Measurements from ENCODE around the gene SPATA3.
"Not testable (repeated sequence)": the region's sequence is repeated elsewhere in the genome, so short reads cannot be mapped to it uniquely, and the experiment has no call there.

SPATA3 gene

GRCh38 chr2:231025059-231025458 is 29.1 kb downstream of the SPATA3 start:
- WGBS, 2 donors (ENCODE audit: extremely low coverage in 2 of 2, insufficient read length in 2 of 2, insufficient replicate concordance in 1 of 2) = no CpG with 5 or more reads among the region's 3 CpGs
- not testable (repeated sequence) for H2BK15ac ChIP-seq (ENCODE audit: low read length); H3K14ac ChIP-seq (ENCODE audit: low read length); H3K9me3 ChIP-seq (replicated peaks in 1 of 2; ENCODE audit: control insufficient read depth in 2 of 2, insufficient read depth in 1 of 2, low read depth in 1 of 2, low read length in 2 of 2); H3K4ac ChIP-seq (ENCODE audit: low read length); H3K79me1 ChIP-seq (ENCODE audit: low read depth, low read length); H3K18ac ChIP-seq (ENCODE audit: low read length); H2AK5ac ChIP-seq (ENCODE audit: low read depth, low read length); H2BK12ac ChIP-seq (ENCODE audit: low read length); H3K27ac ChIP-seq (replicated peaks; ENCODE audit: low read length); H4K8ac ChIP-seq (ENCODE audit: low read depth, low read length); H2AFZ ChIP-seq (ENCODE audit: low read length); H2BK5ac ChIP-seq (ENCODE audit: low read length); H3K4me1 ChIP-seq (ENCODE audit: control insufficient read depth in 2 of 2, insufficient read depth in 1 of 2, low read depth in 1 of 2, low read length in 2 of 2); DNase-seq (ENCODE audit: low spot score); H3K9ac ChIP-seq (ENCODE audit: low read depth, low read length, poor library complexity); H3K23ac ChIP-seq (ENCODE audit: low read depth, low read length, poor library complexity); H3K36me3 ChIP-seq (replicated peaks in 1 of 2; ENCODE audit: control insufficient read depth in 2 of 2, insufficient read depth in 2 of 2, low read length in 2 of 2); H3K4me3 ChIP-seq (ENCODE audit: low read length in 2 of 2); H2BK120ac ChIP-seq (ENCODE audit: low read depth, low read length); H3K27me3 ChIP-seq (ENCODE audit: control insufficient read depth in 3 of 3, insufficient read depth in 3 of 3, low read depth in 1 of 3, low read length in 3 of 3); H4K91ac ChIP-seq (ENCODE audit: low read depth, low read length, poor library complexity); H3K4me2 ChIP-seq (ENCODE audit: insufficient read depth, low read length, poor library complexity, severe bottlenecking)

- Histone ChIP-seq H3K27me3 (ENCODE audit: control insufficient read depth in 3 of 3, insufficient read depth in 3 of 3, low read depth in 1 of 3, low read length in 3 of 3) (peaks cover 0 to 30% (median 0%) of the 10 kb centered on the region in 3 experiments), H3K27ac (replicated peaks; ENCODE audit: low read length) (no peak overlapping the region), H3K18ac (ENCODE audit: low read length) (no peak overlapping the region), H3K4ac (ENCODE audit: low read length) (no peak overlapping the region), H3K23ac (ENCODE audit: low read depth, low read length, poor library complexity) (no peak overlapping the region), H3K4me3 (ENCODE audit: low read length in 2 of 2) (no peak overlapping the region), H3K79me1 (ENCODE audit: low read depth, low read length) (no peaks in the 10 kb centered on the region), H3K4me2 (ENCODE audit: insufficient read depth, low read length, poor library complexity, severe bottlenecking) (no peak overlapping the region), H2BK15ac (ENCODE audit: low read length) (no peak overlapping the region), H3K36me3 (replicated peaks in 1 of 2; ENCODE audit: control insufficient read depth in 2 of 2, insufficient read depth in 2 of 2, low read length in 2 of 2) (no peaks in the 10 kb centered on the region), H3K4me1 (ENCODE audit: control insufficient read depth in 2 of 2, insufficient read depth in 1 of 2, low read depth in 1 of 2, low read length in 2 of 2) (no peaks in the 10 kb centered on the region), H2BK12ac (ENCODE audit: low read length) (no peak overlapping the region), H4K91ac (ENCODE audit: low read depth, low read length, poor library complexity) (no peak overlapping the region), H2AFZ (ENCODE audit: low read length) (no peak overlapping the region), H2BK5ac (ENCODE audit: low read length) (no peak overlapping the region), H2AK5ac (ENCODE audit: low read depth, low read length) (no peak overlapping the region), H3K14ac (ENCODE audit: low read length) (no peak overlapping the region), H3K9ac (ENCODE audit: low read depth, low read length, poor library complexity) (no peak overlapping the region), H4K8ac (ENCODE audit: low read depth, low read length) (no peak overlapping the region), H2BK120ac (ENCODE audit: low read depth, low read length) (no peak overlapping the region), H3K9me3 (replicated peaks in 1 of 2; ENCODE audit: control insufficient read depth in 2 of 2, insufficient read depth in 1 of 2, low read depth in 1 of 2, low read length in 2 of 2) (no peaks in the 10 kb centered on the region)
- DNase-seq (ENCODE audit: low spot score) = no peak
Observed at GRCh38 chr2:231028889-231029288, 33.0 kb downstream of the SPATA3 start.

DNA sequence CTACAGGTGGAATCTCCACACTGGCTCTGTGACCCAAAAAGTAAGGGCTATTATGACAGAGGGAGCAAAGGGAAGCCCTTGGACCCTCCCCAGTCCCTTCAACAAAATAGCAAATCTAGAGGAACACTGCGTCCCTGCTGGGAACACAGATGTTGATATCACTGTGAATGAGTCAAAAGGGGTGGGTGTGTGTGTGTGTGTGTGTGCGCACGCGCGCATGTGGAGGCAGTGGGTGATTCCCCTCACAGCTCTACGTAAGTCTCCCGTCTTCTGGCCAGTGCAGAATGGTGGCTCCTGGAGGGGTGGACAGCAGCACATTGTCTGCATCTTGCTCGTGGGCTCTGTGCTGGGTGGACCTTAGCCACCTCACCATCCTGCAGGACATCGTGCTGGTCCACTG is 33.6 kb downstream of the SPATA3 start:
- Histone ChIP-seq H4K8ac (ENCODE audit: low read depth, low read length) (no peak overlapping the region), H3K27ac (replicated peaks; ENCODE audit: low read length) (no peak overlapping the region), H3K27me3 (ENCODE audit: control insufficient read depth in 3 of 3, insufficient read depth in 3 of 3, low read depth in 1 of 3, low read length in 3 of 3) (peaks cover 0 to 35% (median 0%) of the 10 kb centered on the region in 3 experiments), H3K4me2 (ENCODE audit: insufficient read depth, low read length, poor library complexity, severe bottlenecking) (no peak overlapping the region), H3K18ac (ENCODE audit: low read length) (no peak overlapping the region), H3K4me1 (ENCODE audit: control insufficient read depth in 2 of 2, insufficient read depth in 1 of 2, low read depth in 1 of 2, low read length in 2 of 2) (no peaks in the 10 kb centered on the region), H3K4ac (ENCODE audit: low read length) (no peak overlapping the region), H3K4me3 (ENCODE audit: low read length in 2 of 2) (no peak overlapping the region), H3K36me3 (replicated peaks in 1 of 2; ENCODE audit: control insufficient read depth in 2 of 2, insufficient read depth in 2 of 2, low read length in 2 of 2) (no peaks in the 10 kb centered on the region), H2BK15ac (ENCODE audit: low read length) (no peak overlapping the region), H3K14ac (ENCODE audit: low read length) (no peak overlapping the region), H2BK120ac (ENCODE audit: low read depth, low read length) (no peak overlapping the region), H4K91ac (ENCODE audit: low read depth, low read length, poor library complexity) (no peak overlapping the region), H3K23ac (ENCODE audit: low read depth, low read length, poor library complexity) (no peak overlapping the region), H3K9ac (ENCODE audit: low read depth, low read length, poor library complexity) (no peak overlapping the region), H2BK12ac (ENCODE audit: low read length) (no peak overlapping the region), H2AFZ (ENCODE audit: low read length) (no peak overlapping the region), H3K79me1 (ENCODE audit: low read depth, low read length) (no peaks in the 10 kb centered on the region), H3K9me3 (replicated peaks in 1 of 2; ENCODE audit: control insufficient read depth in 2 of 2, insufficient read depth in 1 of 2, low read depth in 1 of 2, low read length in 2 of 2) (no peaks in the 10 kb centered on the region), H2BK5ac (ENCODE audit: low read length) (no peak overlapping the region), H2AK5ac (ENCODE audit: low read depth, low read length) (no peak overlapping the region)
- WGBS, 2 donors (ENCODE audit: extremely low coverage in 2 of 2, insufficient read length in 2 of 2, insufficient replicate concordance in 1 of 2) = no CpG with 5 or more reads among the region's 9 CpGs
- DNase-seq (ENCODE audit: low spot score) = no peak

DNA sequence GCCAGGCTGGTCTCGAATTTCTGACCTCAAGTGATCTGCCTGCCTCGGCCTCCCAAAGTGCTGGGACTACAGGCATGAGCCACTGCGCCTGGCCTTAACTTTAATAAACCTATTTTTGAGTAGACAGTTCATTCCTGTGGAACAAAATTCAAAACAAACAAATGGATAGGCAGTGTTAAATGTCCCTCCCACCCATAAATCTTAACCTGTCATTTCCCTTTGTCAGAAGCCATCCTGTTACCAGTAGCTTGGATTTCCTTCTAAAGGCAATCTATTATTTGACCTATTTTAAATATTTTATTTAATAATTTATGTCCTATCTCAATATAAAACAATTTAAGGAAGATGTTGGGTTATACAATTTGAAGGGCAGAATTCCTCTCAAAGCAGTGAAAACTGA is 34.8 kb downstream of the SPATA3 start:
- no peaks in the 10 kb centered on the region for H3K36me3 ChIP-seq (replicated peaks in 1 of 2; ENCODE audit: control insufficient read depth in 2 of 2, insufficient read depth in 2 of 2, low read length in 2 of 2)
- H3K27ac ChIP-seq (replicated peaks; ENCODE audit: low read length) = no peak overlapping the region
- H3K23ac ChIP-seq (ENCODE audit: low read depth, low read length, poor library complexity) = no peak overlapping the region
- no peak overlapping the region for H3K4me3 ChIP-seq (ENCODE audit: low read length in 2 of 2)
- no peak overlapping the region for H2BK5ac ChIP-seq (ENCODE audit: low read length)
- H2BK15ac ChIP-seq (ENCODE audit: low read length) = no peak overlapping the region
- no peaks in the 10 kb centered on the region for H3K79me1 ChIP-seq (ENCODE audit: low read depth, low read length)
- peaks cover 0 to 42% (median 0%) of the 10 kb centered on the region in 3 experiments for H3K27me3 ChIP-seq (ENCODE audit: control insufficient read depth in 3 of 3, insufficient read depth in 3 of 3, low read depth in 1 of 3, low read length in 3 of 3)
- no peaks in the 10 kb centered on the region for H3K9me3 ChIP-seq (replicated peaks in 1 of 2; ENCODE audit: control insufficient read depth in 2 of 2, insufficient read depth in 1 of 2, low read depth in 1 of 2, low read length in 2 of 2)
- no peak overlapping the region for H2BK12ac ChIP-seq (ENCODE audit: low read length)
- no peak overlapping the region for H3K4ac ChIP-seq (ENCODE audit: low read length)
- H4K8ac ChIP-seq (ENCODE audit: low read depth, low read length) = no peak overlapping the region
- no peak overlapping the region for H3K14ac ChIP-seq (ENCODE audit: low read length)
- no peak overlapping the region for H2AK5ac ChIP-seq (ENCODE audit: low read depth, low read length)
- no peak overlapping the region for H4K91ac ChIP-seq (ENCODE audit: low read depth, low read length, poor library complexity)
- no peak overlapping the region for H3K4me2 ChIP-seq (ENCODE audit: insufficient read depth, low read length, poor library complexity, severe bottlenecking)
- H3K18ac ChIP-seq (ENCODE audit: low read length) = no peak overlapping the region
- H2AFZ ChIP-seq (ENCODE audit: low read length) = no peak overlapping the region
- no peak for DNase-seq (ENCODE audit: low spot score)
- no CpG with 5 or more reads among the region's 3 CpGs for WGBS, 2 donors (ENCODE audit: extremely low coverage in 2 of 2, insufficient read length in 2 of 2, insufficient replicate concordance in 1 of 2)
- H3K9ac ChIP-seq (ENCODE audit: low read depth, low read length, poor library complexity) = no peak overlapping the region
- no peaks in the 10 kb centered on the region for H3K4me1 ChIP-seq (ENCODE audit: control insufficient read depth in 2 of 2, insufficient read depth in 1 of 2, low read depth in 1 of 2, low read length in 2 of 2)
- H2BK120ac ChIP-seq (ENCODE audit: low read depth, low read length) = no peak overlapping the region
